ENCODE results near the gene RPA4.
"Not testable (repeated sequence)": the region's sequence is repeated elsewhere in the genome, so short reads cannot be mapped to it uniquely, and the experiment has no call there.

The RPA4 gene

DNA sequence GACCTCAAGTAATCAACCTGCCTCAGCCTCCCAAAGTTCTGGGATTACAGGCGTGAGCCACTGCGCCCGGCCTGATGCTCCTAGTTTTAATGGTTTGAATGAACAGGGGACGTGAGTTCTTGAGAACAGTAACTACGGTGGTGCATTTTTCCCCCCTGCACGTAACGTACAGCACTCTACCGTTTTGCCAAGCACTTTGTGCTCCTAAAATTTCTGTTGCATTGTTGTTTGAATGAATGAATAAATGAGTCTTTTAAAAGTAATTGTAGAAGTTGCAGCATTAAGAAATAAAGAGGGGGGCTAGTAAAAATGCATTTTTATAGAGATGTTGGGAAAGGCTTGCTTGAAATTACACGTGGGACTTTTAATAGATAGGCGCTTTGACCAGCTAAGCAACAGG is at the start of gene RPA4:
RPA4 (plus strand) TSS at position 301 of the 400 bp plus-strand sequence. CDS start 403 bp downstream, outside the sequence.
- DNase-seq (ENCODE audit: low spot score) = no peak

- no peak for DNase-seq (ENCODE audit: low spot score)
Measured at GRCh38 chrX:96834137-96834536, 49.6 kb upstream of the RPA4 start.

DNA sequence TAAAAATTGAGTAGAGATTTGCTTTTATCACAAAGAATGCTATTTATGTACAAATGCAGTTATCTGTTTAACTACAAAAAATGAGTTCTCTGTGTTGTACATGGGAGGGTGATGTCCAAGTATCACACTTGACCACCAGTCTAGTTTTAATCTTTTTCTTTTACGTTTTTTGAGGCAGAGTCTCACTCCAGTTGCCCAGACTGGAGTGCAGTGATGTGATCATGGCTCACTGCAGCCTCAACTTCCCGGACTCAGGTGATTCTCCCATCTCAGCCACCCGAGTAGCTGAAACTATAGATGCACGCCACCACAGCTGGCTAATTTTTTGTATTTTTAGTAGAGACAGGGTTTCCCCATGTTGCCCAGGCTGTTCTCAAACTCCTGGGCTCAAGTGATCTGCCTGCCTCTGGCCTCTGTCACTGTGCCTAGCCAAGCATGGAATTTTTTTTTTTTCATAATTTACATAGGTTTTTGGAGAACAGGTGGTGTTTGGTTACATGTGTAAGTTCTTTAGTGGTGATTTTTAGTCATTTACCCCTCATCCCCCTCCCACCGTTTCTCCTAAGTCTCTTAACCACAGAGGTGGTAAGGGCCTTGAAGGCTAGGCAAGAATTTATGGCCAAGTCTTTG is 47.9 kb upstream of the RPA4 start:
- no peak for DNase-seq (ENCODE audit: low spot score)

DNA sequence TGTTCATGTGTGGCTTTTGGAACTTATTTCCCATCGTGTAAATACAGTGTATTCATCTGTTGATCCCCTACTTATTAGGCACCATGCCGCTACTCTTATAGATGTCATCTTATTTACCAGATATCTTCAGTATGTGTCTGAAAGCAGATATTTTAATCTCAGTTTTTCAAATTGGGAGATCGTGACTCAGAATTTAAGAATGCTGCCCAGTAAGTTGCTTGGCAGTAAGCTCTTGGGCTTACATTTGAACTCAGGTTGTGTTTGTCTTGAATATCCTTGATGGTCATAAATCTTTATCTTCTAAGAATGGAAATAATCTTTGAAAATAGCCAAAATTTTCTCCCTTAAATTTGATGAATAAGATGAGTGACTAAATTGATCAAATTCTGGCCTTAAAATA is 45.9 kb upstream of the RPA4 start:
- no peak for DNase-seq (ENCODE audit: low spot score)

DNA sequence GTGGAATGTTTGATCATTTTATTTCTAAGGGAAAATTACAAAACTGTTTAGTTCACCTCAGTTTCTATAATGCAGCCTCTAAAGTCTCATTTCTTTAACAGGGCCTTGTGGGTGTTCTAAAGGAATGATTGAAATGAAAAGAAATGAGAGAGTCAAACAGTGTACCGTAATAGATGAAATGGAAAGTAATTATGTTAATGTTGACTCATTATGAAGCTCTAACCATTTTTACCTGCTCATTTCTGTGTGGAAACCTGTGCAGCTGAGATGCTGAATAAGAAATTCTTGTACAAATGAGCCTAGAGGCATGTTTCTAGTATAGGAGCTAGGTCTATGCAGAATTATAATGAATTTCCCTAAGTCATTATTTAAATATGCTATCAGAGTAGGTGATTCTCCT is 45.2 kb upstream of the RPA4 start:
- no peak for DNase-seq (ENCODE audit: low spot score)

DNA sequence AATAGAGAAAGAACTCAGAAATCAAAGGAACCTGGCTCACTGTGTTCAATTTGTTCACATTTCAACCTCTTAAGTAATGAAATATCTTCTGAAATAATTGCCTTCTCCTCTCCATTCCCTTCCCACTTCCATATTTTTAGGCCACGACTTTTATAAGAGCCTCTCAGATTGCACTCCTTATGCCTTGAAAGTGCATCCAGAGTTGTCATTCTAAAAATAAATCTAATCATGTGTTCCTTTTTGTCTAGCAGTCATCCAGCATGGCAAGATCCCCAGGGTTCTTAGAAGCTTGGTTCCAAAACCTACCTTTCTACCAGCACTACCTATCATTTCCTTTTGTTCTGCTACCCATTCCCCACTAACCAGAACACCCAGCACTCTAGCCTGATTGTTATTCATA is 42.4 kb upstream of the RPA4 start:
- no peak for DNase-seq (ENCODE audit: low spot score)

DNA sequence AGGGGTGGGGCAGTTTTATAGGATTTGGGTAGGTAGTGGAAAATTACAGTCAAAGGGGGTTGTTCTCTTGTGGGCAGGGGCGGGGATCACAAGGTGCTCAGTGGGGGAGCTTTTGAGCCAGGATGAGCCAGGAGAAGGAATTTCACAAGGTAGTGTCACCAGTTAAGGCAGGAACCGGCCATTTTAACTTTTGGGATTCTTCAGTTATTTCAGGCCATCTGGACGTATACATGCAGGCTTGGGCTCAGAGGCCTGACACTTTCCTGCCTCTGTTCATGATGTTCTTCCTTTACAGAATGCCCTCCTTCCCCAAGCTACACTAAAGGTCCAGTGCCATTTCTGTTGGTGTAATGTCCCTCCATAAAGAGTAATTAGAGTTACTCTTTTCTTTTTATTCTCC is 41.8 kb upstream of the RPA4 start:
- not testable (repeated sequence) for DNase-seq (ENCODE audit: low spot score)

GRCh38 chrX:96843566-96843965 is 40.1 kb upstream of the RPA4 start:
- no peak for DNase-seq (ENCODE audit: low spot score)

- DNase-seq (ENCODE audit: low spot score) = no peak
Measured at GRCh38 chrX:96846841-96847240, 36.9 kb upstream of the RPA4 start.

DNA sequence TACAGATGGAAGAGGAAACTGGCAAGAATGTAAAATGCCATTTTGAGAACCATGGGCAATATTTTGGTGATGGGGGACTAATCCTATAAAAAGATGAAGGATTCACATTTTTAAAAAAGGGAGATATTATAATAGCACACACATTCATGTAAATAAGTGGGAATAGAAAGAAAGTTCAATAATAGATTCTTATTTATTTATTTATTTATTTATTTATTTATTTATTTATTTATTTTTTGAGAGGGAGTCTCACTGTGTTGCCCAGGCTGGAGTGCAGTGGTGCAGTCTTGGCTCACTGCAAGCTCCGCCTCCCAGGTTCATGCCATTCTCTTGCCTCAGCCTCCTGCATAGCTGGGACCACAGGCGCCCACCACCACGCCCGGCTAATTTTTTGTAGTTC is 24.3 kb upstream of the RPA4 start:
- not testable (repeated sequence) for DNase-seq (ENCODE audit: low spot score)

DNA sequence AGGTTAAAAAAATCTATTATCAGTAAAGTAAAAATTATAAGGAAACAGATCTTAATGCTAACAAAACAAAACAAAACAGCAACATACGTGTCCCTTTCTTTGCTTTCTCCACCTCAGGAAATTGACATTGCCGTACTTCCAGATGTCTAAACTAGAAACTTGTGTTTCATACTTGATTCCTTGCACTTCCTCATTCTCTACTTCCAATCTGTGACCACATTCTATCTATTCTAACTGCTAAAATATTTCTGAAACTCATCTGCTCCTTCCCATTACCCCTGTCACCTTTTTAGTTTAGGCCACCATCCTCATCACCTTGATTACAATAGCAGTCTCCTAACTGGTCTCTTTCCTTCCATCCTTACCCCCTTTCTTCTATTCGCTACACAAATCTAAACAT is 22.5 kb upstream of the RPA4 start:
- DNase-seq (ENCODE audit: low spot score) = no peak

DNA sequence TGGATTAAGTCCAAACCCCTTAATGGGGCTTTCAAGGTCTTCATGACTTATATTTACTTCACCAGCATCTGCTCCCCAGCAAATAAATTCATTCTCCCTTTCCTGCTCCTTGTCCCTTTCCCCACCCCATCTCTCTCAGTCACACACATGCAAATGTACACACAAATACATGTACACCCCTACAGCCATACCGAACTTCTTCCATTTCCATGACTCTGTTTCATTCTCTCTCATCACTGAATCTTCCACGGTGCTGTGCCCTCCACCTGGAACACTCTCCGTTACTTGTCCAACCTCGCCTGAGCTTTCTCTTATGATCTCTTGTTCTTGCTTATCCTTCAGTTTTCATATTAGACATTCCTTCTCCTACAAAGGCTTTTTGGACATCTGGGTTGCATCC is 22.0 kb upstream of the RPA4 start:
- DNase-seq (ENCODE audit: low spot score) = no peak

DNA sequence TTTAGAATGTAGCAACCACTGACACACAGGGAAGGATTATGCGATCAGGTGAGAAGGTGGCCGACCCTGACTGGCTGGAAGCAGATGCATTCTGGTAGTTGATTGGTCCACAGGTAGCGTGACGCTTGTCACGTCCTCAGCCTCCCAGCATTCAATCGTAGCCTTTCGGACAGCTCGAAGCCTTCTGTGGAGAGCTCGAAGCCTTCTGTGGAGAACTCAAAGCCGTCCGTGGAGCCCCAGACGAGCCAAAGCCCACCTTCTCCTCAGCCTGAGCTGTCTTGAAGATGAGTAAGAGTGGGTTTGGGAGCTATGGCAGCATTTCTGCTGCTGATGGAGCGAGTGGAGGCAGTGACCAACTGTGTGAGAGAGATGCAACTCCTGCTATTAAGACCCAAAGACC is 319 bp downstream of the RPA4 start:
- no peak for DNase-seq (ENCODE audit: low spot score)

GRCh38 chrX:96889726-96890125 is 6.0 kb downstream of the RPA4 start:
- no peak for DNase-seq (ENCODE audit: low spot score)

DNA sequence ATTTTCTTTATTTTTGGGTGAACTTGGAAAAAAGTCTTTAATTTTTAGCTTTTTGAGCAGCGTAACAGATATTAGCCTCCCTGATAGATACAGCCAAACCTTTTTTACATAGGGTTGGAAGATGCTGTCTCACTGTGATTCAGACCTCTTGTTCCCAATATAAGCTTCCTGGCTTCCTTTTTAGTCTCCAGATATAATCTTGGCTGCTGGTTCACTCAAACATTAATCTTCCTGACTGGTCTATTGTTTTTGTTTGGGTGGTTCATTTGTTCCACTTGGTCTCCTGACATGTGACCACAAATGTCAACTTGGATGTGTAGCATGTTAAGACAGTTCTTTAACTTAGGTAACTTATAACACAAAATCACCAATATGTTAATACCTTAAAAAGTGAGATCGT is 23.0 kb downstream of the RPA4 start:
- DNase-seq (ENCODE audit: low spot score) = no peak

- DNase-seq (ENCODE audit: low spot score) = no peak
Measured at GRCh38 chrX:96907516-96908272, 24.0 kb downstream of the RPA4 start.

DNA sequence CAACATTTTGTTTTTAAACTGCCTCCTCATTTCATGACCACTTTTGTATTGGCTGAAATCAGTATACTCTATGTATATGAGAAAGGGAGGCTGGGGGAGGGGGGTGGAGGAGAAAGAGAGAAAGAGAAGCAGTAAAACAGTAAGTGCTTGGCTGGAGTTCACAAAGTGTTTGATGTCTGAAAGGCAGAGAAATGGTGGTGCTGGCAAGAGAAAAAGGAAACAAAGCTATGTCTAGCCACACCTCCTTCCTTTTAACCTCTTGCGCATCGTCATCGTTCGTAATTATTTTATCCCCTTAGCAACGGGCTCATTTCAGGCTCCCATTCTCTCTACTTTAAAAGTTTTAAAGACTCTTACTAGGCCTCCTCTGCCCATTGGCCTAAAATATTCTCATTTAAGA is 25.6 kb downstream of the RPA4 start:
- DNase-seq (ENCODE audit: low spot score) = no peak

GRCh38 chrX:96918864-96919263 is 35.2 kb downstream of the RPA4 start:
- DNase-seq (ENCODE audit: low spot score) = no peak

- DNase-seq (ENCODE audit: low spot score) = no peak
Measured at GRCh38 chrX:96919672-96920071, 36.0 kb downstream of the RPA4 start.

DNA sequence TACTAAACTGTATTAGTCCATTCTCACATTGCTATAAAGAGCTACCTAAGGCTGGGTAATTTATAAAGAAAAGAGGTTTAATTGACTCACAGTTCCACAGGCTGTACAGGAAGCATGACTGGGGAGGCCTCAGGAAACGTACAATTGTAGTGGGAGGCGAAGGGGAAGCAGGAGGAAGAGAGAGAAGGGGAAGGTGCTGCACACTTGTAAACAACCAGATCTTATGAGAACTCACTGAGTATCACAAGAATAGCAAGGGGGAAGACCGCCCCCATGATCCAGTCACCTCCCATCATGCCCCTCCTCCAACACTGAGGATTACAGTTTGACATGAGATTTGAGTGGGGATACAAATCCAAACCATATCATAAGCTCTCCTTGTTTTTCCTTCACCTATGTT is 40.9 kb downstream of the RPA4 start:
- DNase-seq (ENCODE audit: low spot score) = no peak

DNA sequence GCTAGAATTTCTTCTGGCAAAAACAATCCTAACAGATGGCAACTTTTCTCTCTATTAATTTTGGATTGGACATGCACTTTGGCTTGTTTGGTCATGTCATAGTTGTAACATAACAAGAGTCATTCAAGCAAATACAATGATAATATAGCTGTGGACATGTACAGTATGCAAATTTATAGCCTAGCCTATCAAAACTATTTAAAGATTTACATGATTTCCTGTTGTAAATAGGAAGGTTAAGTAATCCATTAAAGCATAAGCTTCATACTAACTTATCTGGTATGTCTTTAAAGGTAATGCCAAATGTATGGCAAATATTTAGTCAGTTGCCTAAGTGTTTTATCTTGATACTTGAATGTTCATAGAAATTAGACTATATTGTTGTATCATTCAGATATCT is 45.3 kb downstream of the RPA4 start:
- no peak for DNase-seq (ENCODE audit: low spot score)
